ENCODE results near the gene RSAD1. TPM values are rescaled to one million over a fixed set of nuclear protein-coding genes. Genes with fewer than 3 reads are reported as not detected.

Gene RSAD1
- total RNA-seq, 4 donors from 2014 or later = 30.2 to 50.1 (median 34.7) TPM

DNA sequence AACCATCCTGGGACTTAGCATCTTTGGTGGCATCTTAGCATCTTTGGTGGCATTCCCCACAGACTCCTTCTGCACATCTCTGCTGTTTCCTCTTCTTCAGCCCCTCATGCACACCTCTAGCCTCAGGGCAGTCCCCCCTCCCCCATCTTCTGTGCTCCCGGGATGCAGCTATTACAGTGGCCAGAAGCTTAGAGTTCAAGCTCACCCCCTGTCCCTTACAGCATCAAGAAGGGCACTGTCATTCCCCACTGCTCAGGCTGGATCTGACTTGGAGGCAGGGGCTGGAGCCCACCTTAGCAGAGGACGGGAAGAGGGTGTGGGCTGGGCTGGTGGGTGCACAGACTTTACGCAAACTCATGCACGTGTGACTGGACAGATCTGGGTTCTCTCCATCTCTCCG is 54.5 kb downstream of the RSAD1 start:
- 5 to 16% methylated on average over 1 to 5 of the region's 5 CpGs for WGBS, 2 donors
- Histone ChIP-seq H3K4me1 (peaks cover 30 to 33% of the 10 kb centered on the region in 2 donors), H3K9me3 (no peaks in the 10 kb centered on the region), H3K4me3 (replicated peaks in 1 of 3) (no peak overlapping the region), H3K27me3 (no peaks in the 10 kb centered on the region), H3K36me3 (no peaks in the 10 kb centered on the region), H3K27ac (peak overlapping the region in 1 of 3 donors; percentile 74)
- DNase-seq = no peak
- TF ChIP-seq POLR2A (IDR thresholded peaks at IDR 0.05) (no peak), CTCF (IDR thresholded peaks at IDR 0.05) (no peak)
- intact Hi-C loops (cut with DNase I) = no loop called here

DNA sequence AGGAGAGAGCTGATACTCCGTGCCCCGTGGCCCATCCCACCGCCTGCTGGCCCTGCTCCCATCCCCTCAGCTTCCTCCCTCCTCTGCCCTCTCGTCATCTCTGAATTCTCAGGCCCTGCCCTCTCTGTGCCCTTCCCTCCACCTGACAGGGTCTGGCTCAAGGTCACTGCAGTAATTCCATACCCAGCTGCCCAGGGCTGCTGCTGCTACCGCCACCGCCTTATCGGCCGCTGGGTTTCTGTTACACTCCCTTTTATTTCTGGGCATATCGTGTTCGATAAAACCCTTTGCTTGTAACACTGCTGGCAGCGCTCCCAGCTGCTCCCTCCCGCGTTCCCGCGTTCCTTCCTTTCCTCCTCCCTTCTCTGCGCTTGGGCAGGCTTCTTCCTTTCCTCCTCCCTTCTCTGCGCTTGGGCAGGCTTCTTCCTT is 55.1 kb downstream of the RSAD1 start:
- Histone ChIP-seq H3K36me3 (no peaks in the 10 kb centered on the region), H3K4me1 (peaks cover 29 to 33% of the 10 kb centered on the region in 2 donors), H3K27ac (peak overlapping the region; percentile 41 to 74 (median 61)), H3K27me3 (no peaks in the 10 kb centered on the region), H3K4me3 (replicated peaks in 1 of 3) (no peak overlapping the region), H3K9me3 (no peaks in the 10 kb centered on the region)
- 1% methylated on average over 17 of the region's 17 CpGs for WGBS, 2 donors
- DNase-seq = peak; percentile 81 to 84
- no peak for TF ChIP-seq POLR2A (IDR thresholded peaks at IDR 0.05)
- no peak for TF ChIP-seq CTCF (IDR thresholded peaks at IDR 0.05)
- intact Hi-C loops (cut with DNase I) = no loop called here

DNA sequence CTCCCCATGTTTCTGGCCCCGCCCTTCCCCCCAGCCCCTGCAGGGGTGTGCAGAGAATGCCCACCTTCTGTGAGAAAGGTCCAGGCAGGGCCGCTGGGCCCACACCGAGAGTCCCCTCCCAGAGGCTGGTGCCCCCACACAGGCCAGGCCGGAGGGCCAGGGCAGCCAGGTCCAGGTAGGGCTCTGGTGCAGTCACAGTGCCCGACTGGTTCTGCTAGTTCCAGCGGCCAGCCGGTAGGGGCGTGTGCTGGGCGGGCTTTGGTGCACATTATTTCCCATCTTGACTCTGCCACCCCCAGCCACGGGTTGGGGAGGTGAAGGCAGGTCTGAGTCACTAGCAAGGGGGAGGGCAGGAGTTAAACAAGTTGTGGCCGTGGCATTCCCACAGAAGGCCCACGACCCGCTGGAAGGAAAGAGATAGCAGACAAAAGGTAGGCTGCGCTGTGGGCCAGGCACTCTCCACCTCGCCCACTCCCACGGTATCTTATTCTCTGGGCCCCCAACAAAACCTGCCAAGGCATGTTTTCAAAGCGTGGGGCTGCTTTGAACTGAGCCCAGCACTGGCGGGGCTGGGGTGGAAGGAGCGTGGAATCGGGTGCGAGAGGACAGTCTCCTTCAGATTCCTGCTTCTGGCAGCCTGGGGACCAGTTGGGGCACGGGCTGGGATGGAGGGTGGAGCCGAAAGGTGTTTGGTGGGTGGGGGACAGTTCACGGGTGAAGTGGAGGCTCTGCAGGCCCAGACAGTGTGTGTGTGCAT is 55.7 kb downstream of the RSAD1 start:
- 47 to 69% methylated on average over 15 to 17 of the region's 24 CpGs for WGBS, 2 donors
- intact Hi-C loops (cut with DNase I) = no loop called here
- Histone ChIP-seq H3K36me3 (no peaks in the 10 kb centered on the region), H3K4me1 (peaks cover 29 to 33% of the 10 kb centered on the region in 2 donors), H3K9me3 (no peaks in the 10 kb centered on the region), H3K4me3 (replicated peaks in 1 of 3) (no peak overlapping the region), H3K27ac (peak overlapping the region; percentile 41 to 74 (median 61)), H3K27me3 (no peaks in the 10 kb centered on the region)
- peak; percentile 74 to 78 for DNase-seq
- TF ChIP-seq CTCF (IDR thresholded peaks at IDR 0.05) (peak in 5 of 6 experiments; percentile 31 to 56 (median 48)), POLR2A (IDR thresholded peaks at IDR 0.05) (peak in 1 of 2 donors; percentile 43)

DNA sequence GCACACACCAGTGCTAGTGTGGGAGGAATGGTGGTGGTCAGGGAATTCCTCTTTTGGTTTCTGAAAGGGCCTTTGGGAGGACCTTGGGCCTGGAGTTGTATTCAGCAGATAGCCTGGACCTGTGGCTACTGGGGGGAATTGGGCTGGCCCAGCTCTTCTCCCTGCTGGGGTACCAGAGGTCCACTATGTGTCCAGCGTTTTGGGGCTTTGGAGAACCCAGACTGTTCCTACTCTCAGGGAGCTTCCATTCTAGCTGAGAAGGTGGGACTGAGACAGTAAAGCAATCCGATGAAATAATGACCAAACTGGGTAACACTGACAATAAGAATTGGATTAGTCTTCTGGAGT is 56.3 kb downstream of the RSAD1 start:
- Histone ChIP-seq H3K4me3 (replicated peaks in 1 of 3) (no peak overlapping the region), H3K4me1 (peaks cover 29 to 33% of the 10 kb centered on the region in 2 donors), H3K27me3 (no peaks in the 10 kb centered on the region), H3K36me3 (no peaks in the 10 kb centered on the region), H3K27ac (peak overlapping the region in 1 of 3 donors; percentile 74), H3K9me3 (no peaks in the 10 kb centered on the region)
- WGBS, 2 donors = 87 to 95% methylated on average over 2 of the region's 2 CpGs
- TF ChIP-seq CTCF (IDR thresholded peaks at IDR 0.05) (no peak), POLR2A (IDR thresholded peaks at IDR 0.05) (no peak)
- DNase-seq = no peak
- intact Hi-C loops (cut with DNase I) = no loop called here

GRCh38 chr17:50535407-50535806 is 56.7 kb downstream of the RSAD1 start:
- DNase-seq = no peak
- Histone ChIP-seq H3K4me3 (replicated peaks in 1 of 3) (no peak overlapping the region), H3K27me3 (no peaks in the 10 kb centered on the region), H3K4me1 (peaks cover 29 to 33% of the 10 kb centered on the region in 2 donors), H3K27ac (no peak overlapping the region), H3K36me3 (no peaks in the 10 kb centered on the region), H3K9me3 (no peaks in the 10 kb centered on the region)
- intact Hi-C loops (cut with DNase I) = no loop called here
- 81 to 88% methylated on average over 7 of the region's 7 CpGs for whole genome bisulfite sequencing, 2 donors
- TF ChIP-seq CTCF (IDR thresholded peaks at IDR 0.05) (no peak), POLR2A (IDR thresholded peaks at IDR 0.05) (no peak)

All from thyroid gland (tissue), 4 donors.